ENCODE results near the gene CDH8. TPM values are rescaled to one million over a fixed set of nuclear protein-coding genes. Genes with fewer than 3 reads are reported as not detected.
A peak's percentile ranks its signal among the peaks of the same experiment; 100 is the strongest.

The CDH8 gene, protein sequence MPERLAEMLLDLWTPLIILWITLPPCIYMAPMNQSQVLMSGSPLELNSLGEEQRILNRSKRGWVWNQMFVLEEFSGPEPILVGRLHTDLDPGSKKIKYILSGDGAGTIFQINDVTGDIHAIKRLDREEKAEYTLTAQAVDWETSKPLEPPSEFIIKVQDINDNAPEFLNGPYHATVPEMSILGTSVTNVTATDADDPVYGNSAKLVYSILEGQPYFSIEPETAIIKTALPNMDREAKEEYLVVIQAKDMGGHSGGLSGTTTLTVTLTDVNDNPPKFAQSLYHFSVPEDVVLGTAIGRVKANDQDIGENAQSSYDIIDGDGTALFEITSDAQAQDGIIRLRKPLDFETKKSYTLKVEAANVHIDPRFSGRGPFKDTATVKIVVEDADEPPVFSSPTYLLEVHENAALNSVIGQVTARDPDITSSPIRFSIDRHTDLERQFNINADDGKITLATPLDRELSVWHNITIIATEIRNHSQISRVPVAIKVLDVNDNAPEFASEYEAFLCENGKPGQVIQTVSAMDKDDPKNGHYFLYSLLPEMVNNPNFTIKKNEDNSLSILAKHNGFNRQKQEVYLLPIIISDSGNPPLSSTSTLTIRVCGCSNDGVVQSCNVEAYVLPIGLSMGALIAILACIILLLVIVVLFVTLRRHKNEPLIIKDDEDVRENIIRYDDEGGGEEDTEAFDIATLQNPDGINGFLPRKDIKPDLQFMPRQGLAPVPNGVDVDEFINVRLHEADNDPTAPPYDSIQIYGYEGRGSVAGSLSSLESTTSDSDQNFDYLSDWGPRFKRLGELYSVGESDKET
- not detected for total RNA-seq

DNA sequence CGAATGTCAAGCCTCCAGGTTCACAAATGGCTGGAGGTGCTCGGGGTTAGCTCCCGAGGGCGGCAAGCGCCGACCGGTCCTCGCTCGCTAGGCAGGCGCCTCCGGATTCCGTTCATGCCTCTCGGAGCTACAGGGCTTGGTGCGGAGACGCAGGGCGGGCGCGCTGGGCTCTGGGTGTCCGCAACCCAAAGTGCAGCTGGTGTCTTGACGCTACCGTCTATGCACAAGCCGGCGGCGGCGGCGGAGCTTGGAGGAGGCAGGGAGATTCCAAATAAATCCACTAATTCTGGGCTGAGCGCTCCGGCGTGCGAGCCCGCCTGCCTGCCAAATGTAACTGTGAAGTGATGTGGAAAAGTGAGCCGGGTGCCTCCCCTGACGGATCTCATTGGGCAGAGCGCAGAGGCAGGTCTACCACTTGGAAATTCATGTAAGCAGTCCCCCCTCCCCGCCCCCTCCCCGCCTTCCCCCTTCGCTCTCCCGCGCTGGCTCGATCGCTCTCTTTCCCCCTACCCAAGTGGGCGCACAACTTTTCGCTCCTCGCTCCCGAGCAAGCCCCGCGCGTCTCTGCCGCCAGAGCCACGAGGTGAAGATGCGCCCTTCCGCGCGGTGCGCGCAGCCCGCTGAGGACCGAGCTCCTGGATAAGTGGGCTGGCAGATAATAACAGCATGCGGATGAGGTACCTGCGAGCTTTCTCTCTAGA is at the start of gene CDH8:
CDH8 (minus strand) TSS at position 338 of the 701 bp plus-strand sequence. CDS start 15,035 bp downstream, outside the sequence.
- H3K36me3 Mint-ChIP-seq (ENCODE audit: low read depth) = no peaks in the 10 kb centered on the region
- CTCF ChIA-PET = no interaction called here
- POLR2A ChIA-PET = no interaction called here
- H3K9me3 Mint-ChIP-seq (ENCODE audit: low read depth) = peaks cover 14% of the 10 kb centered on the region
- no peaks in the 10 kb centered on the region for H3K4me1 Mint-ChIP-seq
- H3K27me3 Mint-ChIP-seq = peaks cover 33% of the 10 kb centered on the region
- peak; percentile 4 for DNase-seq
- no peak for ATAC-seq
- H3K4me3 Mint-ChIP-seq = no peak within 1 kb of the TSS
- intact Hi-C loops (cut with DNase I, micrococcal nuclease) = no loop called here
- no peak within 1 kb of the TSS for H3K27ac Mint-ChIP-seq

DNA sequence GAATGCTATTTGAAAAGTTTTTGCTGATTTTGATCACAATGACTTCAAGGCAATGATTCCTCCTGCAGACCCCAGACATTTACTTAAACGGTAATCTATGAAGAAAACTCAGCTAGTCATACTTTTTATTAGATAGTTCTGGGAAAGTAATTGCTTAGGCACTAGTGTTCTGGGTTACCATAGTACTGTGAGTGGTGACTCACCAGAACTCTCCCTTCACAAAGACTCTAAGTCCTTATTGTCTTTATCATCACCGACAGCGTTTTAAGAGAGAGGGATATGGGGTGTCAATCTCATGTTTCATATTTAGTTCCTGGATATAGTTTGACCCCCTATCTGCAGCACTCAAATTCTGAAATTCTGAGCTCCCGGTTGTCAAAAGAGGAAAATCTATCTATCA is 43.0 kb upstream of the CDH8 start:
- no peak overlapping the region for H3K27ac Mint-ChIP-seq
- DNase-seq (no peak), ATAC-seq (no peak)
- intact Hi-C loops (cut with DNase I, micrococcal nuclease) = no loop called here
- H3K27me3 Mint-ChIP-seq = no peaks in the 10 kb centered on the region
- no peak overlapping the region for H3K4me3 Mint-ChIP-seq
- H3K36me3 Mint-ChIP-seq (ENCODE audit: low read depth) = no peaks in the 10 kb centered on the region
- no peaks in the 10 kb centered on the region for H3K9me3 Mint-ChIP-seq (ENCODE audit: low read depth)
- ChIA-PET CTCF (interaction anchor here (0.7 kb wide), 1 partner anchor 1047 kb away, joined by 3 read pairs; no protein-coding TSS in a partner anchor), POLR2A (no interaction called here)
- no peaks in the 10 kb centered on the region for H3K4me1 Mint-ChIP-seq

DNA sequence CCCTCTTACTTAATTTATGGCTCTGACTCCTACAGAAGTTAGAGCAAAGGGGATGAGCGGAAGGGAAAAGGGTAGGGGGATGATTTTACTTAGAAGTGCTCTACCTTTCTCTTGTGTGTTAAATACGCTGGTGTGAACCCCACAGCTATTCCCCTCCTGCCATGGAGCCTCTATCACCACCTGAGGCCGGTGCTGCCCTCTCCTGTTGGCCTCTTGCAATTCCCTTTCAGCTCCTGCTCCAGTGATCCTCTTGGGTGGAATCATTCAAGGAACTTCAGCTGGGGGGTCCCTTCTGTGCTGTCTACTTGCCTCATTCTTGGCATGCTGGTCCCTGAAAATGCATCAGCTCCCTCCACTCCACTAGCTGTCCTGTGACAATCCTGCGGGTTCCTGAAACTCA is 41.8 kb upstream of the CDH8 start:
- ChIA-PET CTCF (interaction anchor here (0.7 kb wide), 1 partner anchor 114 kb away, joined by 3 read pairs; no protein-coding TSS in a partner anchor), POLR2A (no interaction called here)
- Mint-ChIP-seq H3K4me1 (no peaks in the 10 kb centered on the region), H3K36me3 (ENCODE audit: low read depth) (no peaks in the 10 kb centered on the region), H3K4me3 (no peak overlapping the region), H3K27ac (no peak overlapping the region), H3K27me3 (no peaks in the 10 kb centered on the region), H3K9me3 (ENCODE audit: low read depth) (peaks cover 3% of the 10 kb centered on the region)
- no peak for ATAC-seq
- intact Hi-C loops (cut with DNase I, micrococcal nuclease) = no loop called here
- peak; percentile 5 for DNase-seq

DNA sequence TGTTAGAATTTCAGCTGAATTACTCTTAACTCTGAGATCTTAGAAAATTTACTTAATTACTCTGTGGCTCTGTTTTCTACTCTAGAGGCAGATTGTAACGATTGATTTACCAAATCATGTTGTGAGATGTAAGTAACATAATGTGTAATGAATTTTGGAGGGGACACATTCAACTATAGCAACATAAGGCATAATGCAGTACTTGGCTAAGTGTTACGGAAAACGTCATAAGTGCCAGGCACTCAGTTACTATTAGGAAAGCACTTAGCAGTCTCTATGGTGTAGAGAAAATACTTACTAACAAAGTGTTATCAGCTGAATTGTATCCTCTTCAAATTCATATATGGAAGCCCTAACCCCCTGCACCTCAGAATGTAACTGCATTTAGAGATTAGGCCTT is 40.6 kb upstream of the CDH8 start:
- H3K9me3 Mint-ChIP-seq (ENCODE audit: low read depth) = peaks cover 3% of the 10 kb centered on the region
- CTCF ChIA-PET = no interaction called here
- intact Hi-C loops (cut with DNase I, micrococcal nuclease) = no loop called here
- H3K4me3 Mint-ChIP-seq = no peak overlapping the region
- H3K4me1 Mint-ChIP-seq = no peaks in the 10 kb centered on the region
- POLR2A ChIA-PET = no interaction called here
- no peak for DNase-seq
- no peaks in the 10 kb centered on the region for H3K27me3 Mint-ChIP-seq
- no peak overlapping the region for H3K27ac Mint-ChIP-seq
- ATAC-seq = no peak
- H3K36me3 Mint-ChIP-seq (ENCODE audit: low read depth) = no peaks in the 10 kb centered on the region

DNA sequence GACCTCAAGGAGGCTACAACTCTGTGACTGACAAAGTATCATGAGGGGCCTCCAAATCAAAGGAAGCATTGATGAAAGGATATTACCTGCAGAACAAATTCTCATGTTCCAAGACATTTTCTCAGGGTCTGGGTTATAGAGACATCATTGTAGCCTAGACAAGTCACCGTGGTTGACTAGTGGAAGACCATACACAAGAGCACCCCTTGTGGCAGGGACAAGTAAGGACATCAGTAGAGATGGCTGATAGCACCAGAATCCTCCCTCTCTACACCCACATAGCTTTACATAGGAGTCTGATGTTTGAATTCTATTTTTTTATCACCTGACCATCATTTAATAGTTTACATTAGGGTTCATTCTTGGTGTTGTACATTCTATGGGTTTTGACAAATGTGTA is 32.5 kb upstream of the CDH8 start:
- ChIA-PET CTCF (interaction anchor here (0.9 kb wide), 1 partner anchor 32 kb away, joined by 3 read pairs; no protein-coding TSS in a partner anchor), POLR2A (no interaction called here)
- H3K4me1 Mint-ChIP-seq = no peaks in the 10 kb centered on the region
- intact Hi-C loops (cut with DNase I, micrococcal nuclease) = no loop called here
- ATAC-seq = no peak
- H3K27me3 Mint-ChIP-seq = no peaks in the 10 kb centered on the region
- peak; percentile 3 for DNase-seq
- no peak overlapping the region for H3K4me3 Mint-ChIP-seq
- H3K36me3 Mint-ChIP-seq (ENCODE audit: low read depth) = no peaks in the 10 kb centered on the region
- H3K9me3 Mint-ChIP-seq (ENCODE audit: low read depth) = peaks cover 12% of the 10 kb centered on the region
- H3K27ac Mint-ChIP-seq = no peak overlapping the region

DNA sequence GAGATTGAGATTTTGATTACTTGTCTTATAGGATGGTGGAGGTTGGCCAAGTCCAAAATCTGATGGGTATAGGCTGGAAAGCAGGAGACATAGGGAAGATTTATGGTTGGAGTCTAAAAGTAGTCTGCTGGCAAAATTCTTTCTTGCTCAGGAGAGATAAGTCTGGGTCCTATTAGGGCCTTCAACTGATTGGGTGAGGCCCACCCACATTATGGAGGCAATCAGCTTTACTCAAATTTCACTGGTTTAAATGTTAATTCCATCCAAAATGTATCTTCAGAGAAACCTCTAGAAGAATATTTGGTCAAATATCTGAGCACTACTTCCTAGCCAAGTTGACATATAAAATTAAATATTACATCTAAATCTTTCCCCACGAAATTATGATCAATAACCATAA is 31.7 kb upstream of the CDH8 start:
- ChIA-PET POLR2A (no interaction called here), CTCF (no interaction called here)
- intact Hi-C loops (cut with DNase I, micrococcal nuclease) = no loop called here
- ATAC-seq (no peak), DNase-seq (no peak)
- H3K36me3 Mint-ChIP-seq (ENCODE audit: low read depth) = no peaks in the 10 kb centered on the region
- H3K4me3 Mint-ChIP-seq = no peak overlapping the region
- H3K27me3 Mint-ChIP-seq = no peaks in the 10 kb centered on the region
- H3K9me3 Mint-ChIP-seq (ENCODE audit: low read depth) = peaks cover 12% of the 10 kb centered on the region
- H3K27ac Mint-ChIP-seq = no peak overlapping the region
- H3K4me1 Mint-ChIP-seq = no peaks in the 10 kb centered on the region

DNA sequence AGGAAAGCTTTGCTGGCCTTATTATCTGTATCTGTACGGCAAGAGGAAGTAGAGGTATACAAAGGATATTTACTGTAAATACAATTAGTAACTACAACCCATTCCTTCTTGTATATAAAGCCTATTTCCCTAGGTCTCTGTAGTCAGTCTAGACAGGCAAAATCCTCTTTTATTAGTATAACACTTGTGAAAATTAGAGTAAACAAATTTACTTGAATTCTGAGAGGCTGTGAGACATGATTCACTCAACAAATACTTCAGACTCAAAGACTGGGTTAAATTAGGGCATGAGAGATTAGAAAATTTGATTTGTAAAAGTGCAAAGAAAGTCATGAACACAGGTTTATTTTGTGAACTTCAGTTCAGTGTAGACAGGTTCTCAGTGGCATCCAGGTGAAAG is 30.9 kb upstream of the CDH8 start:
- Mint-ChIP-seq H3K27me3 (no peaks in the 10 kb centered on the region), H3K27ac (no peak overlapping the region), H3K4me1 (no peaks in the 10 kb centered on the region), H3K4me3 (no peak overlapping the region), H3K9me3 (ENCODE audit: low read depth) (peaks cover 12% of the 10 kb centered on the region), H3K36me3 (ENCODE audit: low read depth) (no peaks in the 10 kb centered on the region)
- intact Hi-C loops (cut with DNase I, micrococcal nuclease) = no loop called here
- DNase-seq = no peak
- ChIA-PET CTCF (no interaction called here), POLR2A (interaction anchor here (0.7 kb wide), 1 partner anchor 25 kb away, joined by 9 read pairs; no protein-coding TSS in a partner anchor)
- no peak for ATAC-seq

DNA sequence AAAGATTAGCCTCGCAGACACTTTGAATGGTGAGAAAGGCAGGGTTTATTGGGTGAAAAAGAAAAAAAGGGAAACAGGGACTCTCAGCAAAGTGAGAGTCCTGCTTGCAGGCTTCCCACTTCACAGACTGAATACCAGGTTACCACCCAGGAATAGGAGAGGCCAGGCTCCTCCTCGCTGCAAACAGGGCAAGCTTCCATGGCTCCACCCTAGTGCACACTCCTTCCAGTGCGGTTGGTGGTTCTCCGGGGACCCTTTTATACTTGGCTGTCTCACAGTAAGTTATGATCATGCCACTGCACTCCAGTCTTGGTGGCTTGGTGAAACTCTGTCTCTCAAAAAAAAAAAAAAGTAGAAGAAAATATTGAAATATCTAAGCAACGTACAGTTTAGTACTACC is 30.5 kb upstream of the CDH8 start:
- POLR2A ChIA-PET = interaction anchor here (0.7 kb wide), 1 partner anchor 25 kb away, joined by 9 read pairs; no protein-coding TSS in a partner anchor

DNA sequence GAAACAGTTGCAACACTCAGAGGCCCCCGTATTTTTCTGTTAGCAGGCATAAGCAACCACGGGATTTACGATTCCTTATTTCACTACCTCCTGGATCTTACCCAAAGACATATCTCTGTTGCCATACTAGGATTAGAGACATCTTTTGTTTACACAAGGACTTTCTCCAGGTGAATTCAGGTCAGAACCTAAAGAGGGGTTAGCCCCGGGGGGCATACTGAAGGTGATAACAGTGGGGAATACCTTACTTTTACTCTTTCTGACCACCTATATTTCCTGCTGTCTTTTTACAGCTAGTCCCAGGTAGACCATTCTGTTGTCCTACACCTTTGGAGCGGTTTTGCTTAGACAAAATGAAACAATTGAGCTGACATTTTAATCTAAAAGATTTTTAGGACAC is 27.9 kb upstream of the CDH8 start:
- ChIA-PET POLR2A (no interaction called here), CTCF (no interaction called here)
- Mint-ChIP-seq H3K4me3 (no peak overlapping the region), H3K27ac (no peak overlapping the region), H3K9me3 (ENCODE audit: low read depth) (peaks cover 8% of the 10 kb centered on the region), H3K27me3 (no peaks in the 10 kb centered on the region), H3K36me3 (ENCODE audit: low read depth) (no peaks in the 10 kb centered on the region), H3K4me1 (no peaks in the 10 kb centered on the region)
- intact Hi-C loops (cut with DNase I, micrococcal nuclease) = no loop called here
- ATAC-seq (no peak), DNase-seq (no peak)

More for the DNA sequence above, 30.5 kb upstream of the CDH8 start:
- no peaks in the 10 kb centered on the region for H3K27me3 Mint-ChIP-seq
- intact Hi-C loops (cut with DNase I, micrococcal nuclease) = no loop called here
- CTCF ChIA-PET = no interaction called here
- H3K4me3 Mint-ChIP-seq = no peak overlapping the region
- H3K9me3 Mint-ChIP-seq (ENCODE audit: low read depth) = peaks cover 12% of the 10 kb centered on the region
- no peaks in the 10 kb centered on the region for H3K36me3 Mint-ChIP-seq (ENCODE audit: low read depth)
- no peak for DNase-seq
- no peak overlapping the region for H3K27ac Mint-ChIP-seq
- no peaks in the 10 kb centered on the region for H3K4me1 Mint-ChIP-seq
- no peak for ATAC-seq

DNA sequence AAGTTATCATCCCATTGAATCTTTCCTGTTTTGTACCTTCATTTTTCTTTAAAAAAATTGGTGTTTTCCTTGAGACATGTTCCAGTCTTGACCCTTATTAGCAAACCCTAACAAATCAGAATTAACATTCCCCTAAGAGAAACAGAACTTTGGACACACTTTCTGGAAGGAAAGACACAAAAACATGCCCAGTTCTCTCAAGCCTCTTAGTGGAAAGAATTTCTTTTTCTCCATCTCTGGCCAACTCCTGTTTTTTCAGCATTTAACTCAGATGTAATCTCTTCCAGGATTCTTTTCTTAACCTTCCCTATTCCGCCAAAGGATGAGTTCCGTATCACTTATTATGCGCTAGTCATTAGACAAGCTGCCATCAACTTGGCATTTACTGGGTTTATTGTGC is 23.9 kb upstream of the CDH8 start:
- H3K4me1 Mint-ChIP-seq = no peaks in the 10 kb centered on the region
- H3K36me3 Mint-ChIP-seq (ENCODE audit: low read depth) = no peaks in the 10 kb centered on the region
- H3K4me3 Mint-ChIP-seq = no peak overlapping the region
- ChIA-PET CTCF (interaction anchor here (0.6 kb wide), 1 partner anchor 312 kb away, joined by 3 read pairs; no protein-coding TSS in a partner anchor), POLR2A (no interaction called here)
- DNase-seq (no peak), ATAC-seq (no peak)
- peaks cover 13% of the 10 kb centered on the region for H3K9me3 Mint-ChIP-seq (ENCODE audit: low read depth)
- intact Hi-C loops (cut with DNase I, micrococcal nuclease) = no loop called here
- H3K27ac Mint-ChIP-seq = no peak overlapping the region
- no peaks in the 10 kb centered on the region for H3K27me3 Mint-ChIP-seq

DNA sequence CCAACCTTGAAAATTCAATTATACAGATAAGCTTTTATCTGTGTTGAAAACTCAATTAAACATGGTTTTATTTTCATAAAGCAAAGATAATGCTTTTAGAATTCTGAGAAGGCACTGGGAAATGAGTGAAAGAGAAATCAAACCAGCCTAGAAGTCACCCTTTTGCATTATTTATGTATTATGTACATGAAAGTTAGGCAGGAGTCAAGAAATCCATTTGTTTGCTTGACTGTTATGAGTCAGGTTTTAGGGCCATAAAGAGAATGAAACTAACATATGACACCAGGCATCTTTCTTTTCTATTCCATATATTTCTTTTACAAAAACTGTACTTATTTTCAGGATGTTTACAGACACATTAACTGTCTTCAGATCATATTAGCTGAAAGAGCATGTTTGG is 23.3 kb upstream of the CDH8 start:
- Mint-ChIP-seq H3K4me3 (no peak overlapping the region), H3K27me3 (no peaks in the 10 kb centered on the region), H3K9me3 (ENCODE audit: low read depth) (peaks cover 13% of the 10 kb centered on the region), H3K36me3 (ENCODE audit: low read depth) (no peaks in the 10 kb centered on the region), H3K4me1 (no peaks in the 10 kb centered on the region), H3K27ac (no peak overlapping the region)
- CTCF ChIA-PET = no interaction called here
- DNase-seq = no peak
- POLR2A ChIA-PET = no interaction called here
- intact Hi-C loops (cut with DNase I, micrococcal nuclease) = loop anchor here in 1 of 2 experiments (10.0 kb wide), 1 partner anchor 55 kb away; no protein-coding TSS in a partner anchor
- no peak for ATAC-seq

Data from activated CD4-positive, alpha-beta T cell treated with anti-CD3 and anti-CD28 coated beads for 36 hours (primary cell).